ENCODE data around the gene PSENEN. TPM values are rescaled to one million over a fixed set of nuclear protein-coding genes. Genes with fewer than 3 reads are reported as not detected.
A peak's percentile ranks its signal among the peaks of the same experiment; 100 is the strongest.

Gene PSENEN
- total RNA-seq, 1 donor from 2014 or later = 74.2 TPM

GRCh38 chr19:35759697-35760096 is 14.2 kb downstream of the PSENEN start:
- no peak for TF ChIP-seq CTCF (conservative IDR thresholded peaks at IDR 0.05)
- Mint-ChIP-seq H3K9me3 (no peaks in the 10 kb centered on the region), H3K27ac (peak overlapping the region; percentile 53)

DNA sequence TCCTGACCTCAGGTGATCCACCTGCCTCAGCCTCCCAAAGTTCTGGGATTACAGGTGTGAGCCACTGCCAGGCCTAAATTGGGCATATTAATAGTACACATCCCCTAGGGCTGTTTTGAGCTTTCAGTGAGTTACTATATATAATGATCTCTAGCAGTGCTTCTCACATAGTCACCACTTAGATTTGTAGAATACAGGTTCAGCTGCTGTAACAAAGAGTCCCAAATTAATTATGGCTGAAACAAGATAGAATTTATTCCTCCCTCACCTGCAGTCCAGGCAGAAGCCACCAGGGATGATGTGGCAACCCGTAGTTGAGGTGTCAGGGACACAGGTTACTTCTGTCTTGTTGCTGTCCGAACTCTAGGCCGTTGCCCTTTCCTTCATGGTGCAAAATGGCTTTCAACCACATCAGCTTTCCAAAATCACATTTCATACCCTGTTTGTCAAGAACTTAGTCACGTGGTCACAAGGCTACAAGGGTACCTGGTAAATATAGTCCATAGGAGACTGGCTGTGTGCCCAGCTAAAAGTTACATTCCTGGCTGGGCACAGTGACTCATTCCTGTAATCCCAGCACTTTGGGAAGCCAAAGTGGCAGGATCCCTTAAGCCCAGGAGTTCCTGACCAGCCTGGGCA is 15.4 kb downstream of the PSENEN start:
- peaks cover 7% of the 10 kb centered on the region for H3K27me3 Mint-ChIP-seq
- no peak overlapping the region for H3K27ac Mint-ChIP-seq
- peaks cover 9% of the 10 kb centered on the region for H3K4me1 Mint-ChIP-seq (ENCODE audit: unreplicated experiment)
- no peak for DNase-seq (ENCODE audit: extremely low spot score, unreplicated experiment)
- no peak for TF ChIP-seq CTCF (conservative IDR thresholded peaks at IDR 0.05)
- H3K4me3 Mint-ChIP-seq = no peak overlapping the region
- peaks cover 10% of the 10 kb centered on the region for H3K36me3 Mint-ChIP-seq
- H3K9me3 Mint-ChIP-seq = no peaks in the 10 kb centered on the region

More at GRCh38 chr19:35759697-35760096, 14.2 kb downstream of the PSENEN start:
- Mint-ChIP-seq H3K4me3 (peak overlapping the region; percentile 99), H3K4me1 (ENCODE audit: unreplicated experiment) (peaks cover 9% of the 10 kb centered on the region), H3K27me3 (peaks cover 13% of the 10 kb centered on the region), H3K36me3 (peaks cover 7% of the 10 kb centered on the region)
- DNase-seq (ENCODE audit: extremely low spot score, unreplicated experiment) = no peak

DNA sequence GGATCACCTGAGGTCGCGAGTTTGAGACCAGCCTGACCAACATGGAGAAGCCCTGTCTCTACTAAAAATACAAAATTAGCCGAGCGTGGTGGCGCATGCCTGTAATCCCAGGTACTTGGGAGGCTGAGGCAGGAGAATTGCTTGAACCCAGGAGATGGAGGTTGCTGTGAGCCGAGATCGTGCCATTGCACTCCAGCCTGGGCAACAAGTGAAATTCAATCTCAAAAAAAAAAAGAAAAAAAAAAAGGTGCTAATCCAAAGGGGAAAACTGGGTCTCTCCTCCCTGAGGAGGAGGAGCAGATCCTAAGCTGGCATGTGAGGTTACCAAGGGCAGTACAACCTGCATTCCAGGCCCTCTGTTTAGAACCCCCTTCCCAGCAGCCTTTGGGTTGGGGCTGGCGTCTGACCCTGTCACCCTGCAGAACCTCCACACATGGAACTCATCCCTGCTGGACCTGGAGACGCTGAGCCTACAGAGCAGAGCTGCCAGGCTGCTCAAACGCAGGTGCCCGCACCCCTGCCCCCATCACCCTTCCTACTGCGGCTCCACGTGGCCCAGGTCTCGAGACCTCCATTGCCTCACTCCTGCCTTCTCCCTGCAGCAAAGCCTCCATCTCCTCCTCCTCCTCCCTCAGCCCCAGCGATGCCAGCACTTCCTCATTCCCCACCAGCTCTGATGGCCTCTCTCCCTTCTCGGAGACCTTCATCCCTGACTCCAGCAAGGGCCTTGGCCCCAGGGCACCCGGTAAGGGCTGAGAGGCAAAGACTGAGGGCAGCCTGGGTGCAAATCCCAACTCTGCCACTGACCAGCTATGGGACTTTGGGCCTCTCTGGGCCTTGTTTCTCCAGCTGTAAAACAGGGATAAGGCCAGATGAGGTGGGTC is 19.2 kb downstream of the PSENEN start:
- H3K27me3 Mint-ChIP-seq = no peaks in the 10 kb centered on the region
- H3K4me3 Mint-ChIP-seq = no peak overlapping the region
- no peaks in the 10 kb centered on the region for H3K4me1 Mint-ChIP-seq (ENCODE audit: unreplicated experiment)
- H3K36me3 Mint-ChIP-seq = peaks cover 12% of the 10 kb centered on the region
- no peak for TF ChIP-seq CTCF (conservative IDR thresholded peaks at IDR 0.05)
- no peaks in the 10 kb centered on the region for H3K9me3 Mint-ChIP-seq
- no peak for DNase-seq (ENCODE audit: extremely low spot score, unreplicated experiment)
- no peak overlapping the region for H3K27ac Mint-ChIP-seq

- no peak for TF ChIP-seq CTCF (conservative IDR thresholded peaks at IDR 0.05)
- Mint-ChIP-seq H3K4me3 (no peak overlapping the region), H3K4me1 (ENCODE audit: unreplicated experiment) (no peaks in the 10 kb centered on the region), H3K27ac (no peak overlapping the region), H3K36me3 (peaks cover 12% of the 10 kb centered on the region), H3K9me3 (no peaks in the 10 kb centered on the region), H3K27me3 (no peaks in the 10 kb centered on the region)
- peak; percentile 64 for DNase-seq (ENCODE audit: extremely low spot score, unreplicated experiment)
Measured at GRCh38 chr19:35766571-35767104, 21.2 kb downstream of the PSENEN start.

GRCh38 chr19:35767288-35768081 is 22.0 kb downstream of the PSENEN start:
- H3K27ac Mint-ChIP-seq = no peak overlapping the region

More at GRCh38 chr19:35767288-35768081, 22.0 kb downstream of the PSENEN start:
- H3K27me3 Mint-ChIP-seq = no peaks in the 10 kb centered on the region
- no peaks in the 10 kb centered on the region for H3K4me1 Mint-ChIP-seq (ENCODE audit: unreplicated experiment)
- no peaks in the 10 kb centered on the region for H3K9me3 Mint-ChIP-seq
- peak; percentile 56 for DNase-seq (ENCODE audit: extremely low spot score, unreplicated experiment)
- no peak for TF ChIP-seq CTCF (conservative IDR thresholded peaks at IDR 0.05)
- H3K4me3 Mint-ChIP-seq = no peak overlapping the region
- H3K36me3 Mint-ChIP-seq = peaks cover 8% of the 10 kb centered on the region
